H1 (cell line): ENCODE data around the gene RAP2A. TPM values are rescaled to one million over a fixed set of nuclear protein-coding genes. Genes with fewer than 3 reads are reported as not detected.

Experiments used
- CTCF ChIA-PET: fragments of 300-600 bp; sonication (Branson Sonifier 250); formaldehyde crosslinking; loops from one replicate; lab custom pipeline; 2021; ENCODE audit not compliant: partially characterized antibody; lab: Charles Lee
- POLR2A ChIA-PET: fragments of 300-600 bp; sonication (Branson Sonifier 250); formaldehyde crosslinking; loops from one replicate; lab custom pipeline; 2021; ENCODE audit warnings: inconsistent platforms; ENCODE audit not compliant: partially characterized antibody; lab: Charles Lee
- DNase-seq, 2 experiments: peaks; one replicate each; pipeline versions ENCODE4 v3.0.0 to v3.0.0-alpha.2; 2010 to 2022; ENCODE audit warnings: low spot score in 2 of 2, low read depth in 1 of 2, mixed read lengths in 1 of 2
- FAIRE-seq: peaks from 2 replicates; lab custom pipeline; 2011; peaks lifted over from hg19 to GRCh38; lab: Jason Lieb, UNC
- H2AFZ ChIP-seq: 2 replicates; pipeline ENCODE4 v1.8.1; 2012; ENCODE audit warnings: low read length, inconsistent platforms
- H2AK5ac ChIP-seq: 2 replicates; pipeline ENCODE4 v1.6.1; 2013; ENCODE audit warnings: low read depth, low read length
- H2BK120ac ChIP-seq: replicated peaks from 2 replicates; pipeline ENCODE3; 2013; ENCODE audit warnings: low read depth, low read length, inconsistent platforms
- H2BK12ac ChIP-seq: 2 replicates; pipeline ENCODE4 v1.6.1; 2013; ENCODE audit warnings: low read depth, low read length
- H2BK15ac ChIP-seq: 2 replicates; pipeline ENCODE4 v1.6.1; 2013; ENCODE audit warnings: low read length
- H2BK20ac ChIP-seq: 2 replicates; pipeline ENCODE4 v1.6.1; 2013; ENCODE audit warnings: low read length
- H2BK5ac ChIP-seq: 2 replicates; pipeline ENCODE4 v1.6.1; 2013; ENCODE audit warnings: low read depth, low read length
- H3K14ac ChIP-seq: 2 replicates; pipeline ENCODE4 v1.6.1; 2013; ENCODE audit warnings: inconsistent platforms; ENCODE audit not compliant: insufficient read length
- H3K18ac ChIP-seq: 2 replicates; pipeline ENCODE4 v1.6.1; 2013; ENCODE audit warnings: low read length; ENCODE audit errors: extremely low read depth
- H3K23ac ChIP-seq: 2 replicates; pipeline ENCODE4 v1.6.1; 2013; ENCODE audit warnings: inconsistent platforms; ENCODE audit not compliant: insufficient read length
- H3K23me2 ChIP-seq: 2 replicates; pipeline ENCODE4 v1.6.1; 2013; ENCODE audit warnings: low read depth, low read length
- H3K27ac ChIP-seq: 2 replicates; pipeline ENCODE4 v1.6.1; 2011; ENCODE audit warnings: low read depth, low read length, inconsistent platforms
- H3K27me3 ChIP-seq, 4 experiments: replicated peaks in 1 of 4; 1 replicate in 1 of 4; 2 replicates in 3 of 4; pipeline versions ENCODE4 v1.6.1 to v1.8.1; 2011 to 2013; ENCODE audit warnings: low read length in 3 of 4, mild to moderate bottlenecking in 3 of 4, inconsistent platforms in 2 of 4, mixed read lengths in 2 of 4, moderate library complexity in 1 of 4; ENCODE audit not compliant: control insufficient read depth in 3 of 4, insufficient read depth in 3 of 4; ENCODE audit errors: extremely low read depth in 1 of 4
- H3K36me3 ChIP-seq, 4 experiments: 2 replicates each; pipeline versions ENCODE4 v1.6.1 to v1.8.1; 2011 to 2013; ENCODE audit warnings: mild to moderate bottlenecking in 4 of 4, low read length in 3 of 4, moderate library complexity in 2 of 4, control low read depth in 1 of 4, inconsistent platforms in 1 of 4; ENCODE audit not compliant: insufficient read depth in 4 of 4, control insufficient read depth in 2 of 4
- H3K4ac ChIP-seq: replicated peaks from 2 replicates; pipeline ENCODE3; 2013; ENCODE audit warnings: low read length, low read depth, mixed read lengths, inconsistent platforms; ENCODE audit not compliant: insufficient read length
- H3K4me1 ChIP-seq, 4 experiments: replicated peaks in 1 of 4; 1 replicate in 1 of 4; 2 replicates in 3 of 4; pipeline versions ENCODE4 v1.6.1 to v1.8.1; 2011 to 2013; ENCODE audit warnings: low read length in 3 of 4, inconsistent platforms in 2 of 4, mixed read lengths in 1 of 4; ENCODE audit not compliant: insufficient read depth in 4 of 4, control insufficient read depth in 3 of 4
- H3K4me2 ChIP-seq, 2 experiments: 2 replicates each; pipeline versions ENCODE4 v1.6.1 to v1.8.1; 2011 to 2013; ENCODE audit warnings: low read depth in 2 of 2, low read length in 2 of 2, control low read depth in 1 of 2, inconsistent platforms in 1 of 2, mild to moderate bottlenecking in 1 of 2; ENCODE audit not compliant: insufficient read depth in 1 of 2
- H3K4me3 ChIP-seq, 4 experiments: fragments of 200-600, 300-600 bp in 1 of 4; sonication (generic), shearing (Covaris generic), sonication (Bioruptor Twin) in 1 of 4; 2 replicates each; pipeline versions ENCODE4 v1.5.1 to v1.8.1; 2011 to 2016; ENCODE audit warnings: low read length in 4 of 4, low read depth in 3 of 4, control low read depth in 2 of 4, inconsistent platforms in 2 of 4, mild to moderate bottlenecking in 2 of 4, mixed read lengths in 1 of 4, moderate library complexity in 1 of 4; ENCODE audit not compliant: insufficient read depth in 2 of 4; ENCODE audit errors: extremely low read depth in 1 of 4
- H3K56ac ChIP-seq: replicated peaks from 2 replicates; pipeline ENCODE3; 2013; ENCODE audit warnings: low read depth, mild to moderate bottlenecking, mixed read lengths, low read length, inconsistent platforms; ENCODE audit not compliant: insufficient read length
- H3K79me1 ChIP-seq: 2 replicates; pipeline ENCODE4 v1.6.1; 2013; ENCODE audit warnings: low read depth, low read length, control low read depth
- H3K79me2 ChIP-seq, 2 experiments: 2 replicates each; pipeline versions ENCODE4 v1.6.1 to v1.8.1; 2012 to 2013; ENCODE audit warnings: low read length in 2 of 2, mild to moderate bottlenecking in 2 of 2, inconsistent platforms in 1 of 2; ENCODE audit not compliant: insufficient read depth in 2 of 2, control insufficient read depth in 1 of 2
- H3K9ac ChIP-seq, 4 experiments: replicated peaks in 1 of 4; 1 replicate in 1 of 4; 2 replicates in 3 of 4; pipeline versions ENCODE4 v1.6.1 to v1.8.1; 2011 to 2013; ENCODE audit warnings: low read depth in 3 of 4, low read length in 3 of 4, control low read depth in 2 of 4, mild to moderate bottlenecking in 2 of 4, moderate library complexity in 2 of 4, inconsistent platforms in 1 of 4; ENCODE audit errors: extremely low read depth in 1 of 4
- H3K9me3 ChIP-seq, 2 experiments: 2 replicates each; pipeline versions ENCODE4 v1.6.1 to v1.8.1; 2012 to 2013; ENCODE audit warnings: mild to moderate bottlenecking in 2 of 2, moderate library complexity in 2 of 2, control low read depth in 1 of 2, inconsistent platforms in 1 of 2, low read depth in 1 of 2, low read length in 1 of 2, mixed read lengths in 1 of 2; ENCODE audit not compliant: insufficient read depth in 2 of 2
- H4K20me1 ChIP-seq, 2 experiments: replicated peaks in 1 of 2; 2 replicates each; pipeline versions ENCODE3 to v1.8.1; 2011 to 2013; ENCODE audit warnings: inconsistent platforms in 2 of 2, low read length in 2 of 2, mild to moderate bottlenecking in 1 of 2; ENCODE audit not compliant: insufficient read depth in 2 of 2, control insufficient read depth in 1 of 2
- H4K5ac ChIP-seq: 2 replicates; pipeline ENCODE4 v1.6.1; 2013; ENCODE audit warnings: low read length, low read depth, mixed read lengths, inconsistent platforms; ENCODE audit not compliant: insufficient read length
- H4K8ac ChIP-seq: 2 replicates; pipeline ENCODE4 v1.8.0; 2013; ENCODE audit warnings: mild to moderate bottlenecking, moderate library complexity, low read length, inconsistent platforms; ENCODE audit not compliant: insufficient read depth; ENCODE audit errors: extremely low read depth
- H4K91ac ChIP-seq: replicated peaks from 2 replicates; pipeline ENCODE3; 2013; ENCODE audit warnings: low read length, mixed read lengths, inconsistent platforms; ENCODE audit not compliant: insufficient read length
- ATF2 ChIP-seq: IDR thresholded peaks from 2 replicates; pipeline ENCODE4 v1.6.1; 2012; ENCODE audit warnings: low read length, inconsistent platforms
- CHD2 ChIP-seq: IDR thresholded peaks from 2 replicates; pipeline ENCODE4 v1.6.1; 2012; ENCODE audit warnings: low read length, improper control_type of control experiment
- CTCF ChIP-seq, 3 experiments: IDR thresholded peaks; 1 replicate in 2 of 3; 2 replicates in 1 of 3; pipeline versions ENCODE4 v1.5.1 to v1.6.1; 2011; ENCODE audit warnings: low read length in 3 of 3, mild to moderate bottlenecking in 3 of 3, inconsistent platforms in 2 of 3, low read depth in 1 of 3, moderate library complexity in 1 of 3; ENCODE audit not compliant: insufficient read depth in 1 of 3; ENCODE audit errors: control extremely low read depth in 1 of 3
- E2F6 ChIP-seq: IDR thresholded peaks from 2 replicates; pipeline ENCODE4 v1.6.1; 2012; ENCODE audit warnings: inconsistent platforms
- MAX ChIP-seq: IDR thresholded peaks from 2 replicates; pipeline ENCODE4 v1.6.1; 2012; ENCODE audit warnings: inconsistent platforms
- WGBS, 2 experiments: shearing (Covaris generic) in 1 of 2; methylation state at CpG; one replicate each; pipeline versions ENCODE4 v1.1.6 to v1.1.7; 2013 to 2015; ENCODE audit warnings: low lambda C conversion rate in 2 of 2, mixed read lengths in 2 of 2, inconsistent platforms in 1 of 2, low coverage in 1 of 2, missing lambda C conversion rate in 1 of 2; ENCODE audit not compliant: insufficient replicate concordance in 2 of 2, insufficient coverage in 1 of 2, insufficient read length in 1 of 2; ENCODE audit errors: extremely low coverage in 1 of 2, missing lambda C conversion rate in 1 of 2; 5-methylcytosine and 5-hydroxymethylcytosine counted together
- polyA plus RNA-seq, 7 experiments: library from polyadenylated mRNA; depleted of rRNA in 3 of 7; stranded (reverse) in 5 of 7; unstranded in 2 of 7; fragments of >200 nt in 5 of 7; fragments of 200-250 nt in 2 of 7; gene quantifications; 1 replicate in 5 of 7; 2 replicates in 1 of 7; 4 replicates in 1 of 7; pipeline versions ENCODE4 v1.2.1 to v1.2.3, GENCODE V29; 2011 to 2013; ENCODE audit warnings: missing spikeins in 2 of 7, mixed read lengths in 2 of 7
- total RNA-seq: library from RNA; stranded (reverse); fragmentation: NEBNext Ultra II Directional; extraction: Animal tissue kit (Norgen Biotek cat#: 25700); gene quantifications from 2 replicates; pipeline ENCODE4 v1.2.1, GENCODE V29; 2021

The RAP2A gene
- total and polyA plus RNA-seq, 2 of the 8 experiments (the other 6 are each of a cell fraction or from before 2014, with no cell fraction given): 8.4 to 43.4 TPM

- Histone ChIP-seq H2AK5ac (no peak overlapping the region), H3K56ac (no peak overlapping the region), H3K18ac (no peak overlapping the region), H3K4me3 (peak overlapping the region in 2 of 4 experiments; percentile 28 to 85; a peak in 4 of 8 replicates), H3K9me3 (no peaks in the 10 kb centered on the region), H3K4me2 (peak overlapping the region; percentile 67 to 93), H2BK12ac (no peak overlapping the region), H3K79me2 (peaks cover 3 to 51% of the 10 kb centered on the region in 2 experiments; a peak in 3 of 4 replicates), H3K27me3 (no peaks in the 10 kb centered on the region), H3K4ac (no peak overlapping the region), H4K5ac (no peak overlapping the region), H3K27ac (no peak overlapping the region), H3K4me1 (peaks cover 0 to 3% (median 1%) of the 10 kb centered on the region in 4 experiments; a peak in 2 of 7 replicates), H2BK120ac (no peak overlapping the region), H3K14ac (no peak overlapping the region), H3K9ac (no peak overlapping the region), H3K23ac (no peak overlapping the region), H3K36me3 (peaks cover 0 to 7% (median 0%) of the 10 kb centered on the region in 4 experiments; a peak in 2 of 8 replicates), H2BK15ac (no peak overlapping the region), H2AFZ (no peak overlapping the region), H4K20me1 (peaks cover 0 to 3% of the 10 kb centered on the region in 2 experiments), H2BK20ac (no peak overlapping the region), H3K79me1 (peaks cover 3% of the 10 kb centered on the region; the same call in 1 of the 2 replicates), H4K91ac (no peak overlapping the region), H2BK5ac (no peak overlapping the region), H3K23me2 (peaks cover 12% of the 10 kb centered on the region), H4K8ac (no peak overlapping the region)
- WGBS, 2 experiments: 85% methylated on average over 5 of the region's 5 CpGs; no CpG with 5 or more reads in 1 of the 2 experiments
- ChIA-PET POLR2A (no interaction called here), CTCF (no interaction called here)
- DNase-seq (no peak), FAIRE-seq (no peak)
- TF ChIP-seq CTCF (IDR thresholded peaks at IDR 0.05; ENCODE audit: control extremely low read depth in 1 of 3, insufficient read depth in 1 of 3, low read depth in 1 of 3, low read length in 3 of 3): no peak
- no peak for TF ChIP-seq ATF2
- TF ChIP-seq E2F6: no peak
- TF ChIP-seq CHD2: no peak
- TF ChIP-seq MAX: no peak
These were observed 1.8 kb downstream of the RAP2A start for GRCh38 chr13:97435794-97436193.
